Activated CD8-positive, alpha-beta memory T cell treated with anti-CD3 and anti-CD28 coated beads for 4 hours (primary cell): ENCODE measurements around the gene SDK1.
"Not testable (repeated sequence)": the region's sequence is repeated elsewhere in the genome, so short reads cannot be mapped to it uniquely, and the experiment has no call there.

Experiments
- DNase-seq, 2 donors: peaks; one replicate each; pipeline ENCODE4 v3.0.0-alpha.2; 2020; ENCODE audit warnings: low read depth in 2 of 2

SDK1 gene

GRCh38 chr7:4241791-4242190 is 940.7 kb downstream of the SDK1 start:
- no peak for DNase-seq

- no peak for DNase-seq
Measured at GRCh38 chr7:4242706-4243105, 941.7 kb downstream of the SDK1 start.

- no peak for DNase-seq
Measured at GRCh38 chr7:4244041-4244440, 943.0 kb downstream of the SDK1 start.

- DNase-seq: no peak
Measured at GRCh38 chr7:4244635-4245034, 943.6 kb downstream of the SDK1 start.

GRCh38 chr7:4245135-4245865 is 944.2 kb downstream of the SDK1 start:
- no peak for DNase-seq

GRCh38 chr7:4245866-4246470 is 944.9 kb downstream of the SDK1 start:
- DNase-seq: no peak

- no peak for DNase-seq
Measured at GRCh38 chr7:4246536-4246935, 945.5 kb downstream of the SDK1 start.

- no peak for DNase-seq
Measured at GRCh38 chr7:4247106-4247876, 946.2 kb downstream of the SDK1 start.

- DNase-seq: no peak
Measured at GRCh38 chr7:4248295-4248694, 947.2 kb downstream of the SDK1 start.

- no peak for DNase-seq
Measured at GRCh38 chr7:4249241-4249640, 948.2 kb downstream of the SDK1 start.

GRCh38 chr7:4255336-4255735 is 954.3 kb downstream of the SDK1 start:
- no peak for DNase-seq

- no peak for DNase-seq
Measured at GRCh38 chr7:4256286-4256685, 955.2 kb downstream of the SDK1 start.

- no peak for DNase-seq
Measured at GRCh38 chr7:4257146-4258111, 956.4 kb downstream of the SDK1 start.

GRCh38 chr7:4260116-4260515 is 959.1 kb downstream of the SDK1 start:
- not testable (repeated sequence) for DNase-seq

- DNase-seq: no peak
Measured at GRCh38 chr7:4260867-4261600, 960.0 kb downstream of the SDK1 start.

GRCh38 chr7:4261601-4261960 is 960.5 kb downstream of the SDK1 start:
- no peak for DNase-seq

GRCh38 chr7:4264206-4264605 is 963.2 kb downstream of the SDK1 start:
- not testable (repeated sequence) for DNase-seq

GRCh38 chr7:4265066-4265465 is 964.0 kb downstream of the SDK1 start:
- no peak for DNase-seq

- no peak for DNase-seq
Measured at GRCh38 chr7:4265676-4266075, 964.6 kb downstream of the SDK1 start.

GRCh38 chr7:4266270-4267040 is 965.4 kb downstream of the SDK1 start:
- no peak for DNase-seq
